Prostate gland (tissue), 2 donors: ENCODE results near the gene STOML1. TPM values are rescaled to one million over a fixed set of nuclear protein-coding genes. Genes with fewer than 3 reads are reported as not detected.

ENCODE experiments used
- DNase-seq: peaks from one replicate; pipeline ENCODE4 v3.0.0-alpha.2; 2019; ENCODE audit warnings: low spot score
- H3K27ac ChIP-seq, 2 donors: fragments of 200-600 bp; sonication (generic); 2 replicates each; pipeline ENCODE4 v1.5.1; 2017 to 2019
- H3K27me3 ChIP-seq: fragments of 200-600 bp; sonication (generic); replicated peaks from 2 replicates; pipeline ENCODE4 v1.5.1; 2019; ENCODE audit not compliant: insufficient read depth
- H3K36me3 ChIP-seq, 2 donors: fragments of 200-600 bp; sonication (generic); 1 replicate in 1 of 2; 2 replicates in 1 of 2; pipeline versions ENCODE4 v1.5.1 to v1.8.1; 2017 to 2019
- H3K4me1 ChIP-seq: fragments of 200-600 bp; sonication (generic); replicated peaks from 2 replicates; pipeline ENCODE4 v1.5.1; 2019
- H3K4me3 ChIP-seq, 2 donors: fragments of 200-600 bp; sonication (generic); 2 replicates each; pipeline ENCODE4 v1.5.1; 2017 to 2019
- H3K9me3 ChIP-seq: fragments of 200-600 bp; sonication (generic); 2 replicates; pipeline ENCODE4 v1.5.1; 2017
- CTCF ChIP-seq, 4 experiments: fragments of 200-600 bp in 2 of 4; fragments of 450-650 bp in 2 of 4; sonication (generic) in 2 of 4; IDR thresholded peaks; 1 replicate in 3 of 4; 2 replicates in 1 of 4; pipeline ENCODE4 v1.5.1; 2016 to 2019; ENCODE audit warnings: antibody characterized with exemption in 4 of 4, mild to moderate bottlenecking in 2 of 4, moderate library complexity in 2 of 4
- POLR2A ChIP-seq: fragments of 450-650 bp; IDR thresholded peaks from one replicate; pipeline ENCODE4 v1.6.1; 2016; ENCODE audit warnings: antibody characterized with exemption, mild to moderate bottlenecking
- POLR2AphosphoS5 ChIP-seq: sonication (generic); formaldehyde crosslinking; IDR thresholded peaks from one replicate; pipeline ENCODE4 v1.6.1; 2017; ENCODE audit warnings: antibody characterized with exemption
- WGBS: methylation state at CpG from one replicate; pipeline ENCODE4 v1.1.5; 2018; 5-methylcytosine and 5-hydroxymethylcytosine counted together
- intact Hi-C: fragments of 100-400 bp; cut with DNase I; formaldehyde crosslinking; loops from one replicate; pipeline ENCODE4 v1.14.2; 2022
- total RNA-seq, 2 donors: library from RNA; depleted of rRNA; stranded (reverse); fragments of >200 nt; gene quantifications; one replicate each; pipeline ENCODE4 v1.1.0, GENCODE V29; 2016

The STOML1 gene
- total RNA-seq, 2 donors from 2014 or later: 15.6 to 26.8 TPM

- Histone ChIP-seq H3K36me3 (peaks cover 0 to 11% of the 10 kb centered on the region in 2 donors), H3K9me3 (no peaks in the 10 kb centered on the region), H3K4me1 (peaks cover 9% of the 10 kb centered on the region), H3K27me3 (no peaks in the 10 kb centered on the region), H3K4me3 (no peak overlapping the region), H3K27ac (peak overlapping the region in 1 of 2 donors; percentile 17)
- WGBS: 69% methylated on average over 2 of the region's 2 CpGs
- intact Hi-C loops: no loop called here
- no peak for DNase-seq
- TF ChIP-seq POLR2AphosphoS5 (no peak), POLR2A (no peak), CTCF (IDR thresholded peaks at IDR 0.05) (no peak)
Measured at GRCh38 chr15:74024687-74025086, 32.6 kb upstream of the STOML1 start.

GRCh38 chr15:74022706-74023470, 30.8 kb upstream of the STOML1 start:
- WGBS: 95% methylated on average over 66 of the region's 66 CpGs
- Histone ChIP-seq H3K27me3 (no peaks in the 10 kb centered on the region), H3K9me3 (no peaks in the 10 kb centered on the region), H3K36me3 (peaks cover 0 to 11% of the 10 kb centered on the region in 2 donors), H3K4me1 (peaks cover 9% of the 10 kb centered on the region), H3K4me3 (no peak overlapping the region), H3K27ac (no peak overlapping the region)
- DNase-seq: no peak
- intact Hi-C loops: no loop called here
- TF ChIP-seq POLR2A (no peak), POLR2AphosphoS5 (no peak), CTCF (IDR thresholded peaks at IDR 0.05) (no peak)

GRCh38 chr15:74019734-74020133, 27.6 kb upstream of the STOML1 start:
- Histone ChIP-seq H3K4me3 (no peak overlapping the region), H3K9me3 (no peaks in the 10 kb centered on the region), H3K36me3 (peaks cover 0 to 11% of the 10 kb centered on the region in 2 donors), H3K4me1 (peaks cover 8% of the 10 kb centered on the region), H3K27me3 (no peaks in the 10 kb centered on the region), H3K27ac (no peak overlapping the region)
- WGBS: 81% methylated on average over 2 of the region's 2 CpGs
- TF ChIP-seq CTCF (IDR thresholded peaks at IDR 0.05) (no peak), POLR2AphosphoS5 (no peak), POLR2A (no peak)
- intact Hi-C loops: no loop called here
- no peak for DNase-seq

GRCh38 chr15:74013374-74013894, 21.3 kb upstream of the STOML1 start:
- Histone ChIP-seq H3K4me1 (peaks cover 9% of the 10 kb centered on the region), H3K27me3 (no peaks in the 10 kb centered on the region), H3K36me3 (no peaks in the 10 kb centered on the region), H3K4me3 (no peak overlapping the region), H3K27ac (no peak overlapping the region), H3K9me3 (no peaks in the 10 kb centered on the region)
- 96% methylated on average over 2 of the region's 2 CpGs for WGBS
- intact Hi-C loops: no loop called here
- no peak for TF ChIP-seq CTCF (IDR thresholded peaks at IDR 0.05)
- TF ChIP-seq POLR2AphosphoS5: no peak
- TF ChIP-seq POLR2A: no peak
- DNase-seq: no peak

- Histone ChIP-seq H3K27ac (peak overlapping the region; percentile 65), H3K27me3 (no peaks in the 10 kb centered on the region), H3K4me3 (no peak overlapping the region), H3K4me1 (peaks cover 14% of the 10 kb centered on the region), H3K9me3 (no peaks in the 10 kb centered on the region), H3K36me3 (no peaks in the 10 kb centered on the region)
- DNase-seq: peak; percentile 69
- no peak for TF ChIP-seq CTCF (IDR thresholded peaks at IDR 0.05)
- peak; percentile 83 for TF ChIP-seq POLR2AphosphoS5
- no peak for TF ChIP-seq POLR2A
- 1% methylated on average over 2 of the region's 2 CpGs for whole genome bisulfite sequencing
- intact Hi-C loops: no loop called here
Measured at GRCh38 chr15:74011610-74012009, 19.5 kb upstream of the STOML1 start.
